ENCODE measurements around the gene SRXN1. TPM values are rescaled to one million over a fixed set of nuclear protein-coding genes. Genes with fewer than 3 reads are reported as not detected.

Gene SRXN1
- total and polyA plus RNA-seq, 12 donors = 11.9 to 42.0 (median 30.9) TPM

DNA sequence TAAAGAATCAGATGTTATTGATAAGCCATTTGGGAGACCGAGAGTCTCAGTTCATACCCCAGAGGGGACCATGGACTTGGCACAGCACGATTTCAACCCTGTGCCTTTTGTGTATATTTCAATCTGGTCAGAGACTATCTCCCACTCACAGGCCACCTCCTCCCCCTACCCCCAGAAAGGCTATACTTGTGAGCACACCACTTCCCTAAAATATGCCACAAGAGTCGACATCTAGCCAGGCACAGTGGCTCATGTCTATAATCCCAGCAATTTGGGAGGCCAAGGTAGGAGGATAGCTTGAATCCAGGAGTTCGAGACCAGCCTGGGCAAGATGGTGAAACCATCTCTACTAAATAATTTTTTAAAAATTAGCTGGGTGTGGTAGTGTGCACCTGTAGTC is 29.3 kb downstream of the SRXN1 start:
- H3K9me3 ChIP-seq = peaks cover 0 to 10% (median 0%) of the 10 kb centered on the region in 11 donors
- no peaks in the 10 kb centered on the region for H3K36me3 ChIP-seq
- DNase-seq = no peak
- TF ChIP-seq, protein P1, sequence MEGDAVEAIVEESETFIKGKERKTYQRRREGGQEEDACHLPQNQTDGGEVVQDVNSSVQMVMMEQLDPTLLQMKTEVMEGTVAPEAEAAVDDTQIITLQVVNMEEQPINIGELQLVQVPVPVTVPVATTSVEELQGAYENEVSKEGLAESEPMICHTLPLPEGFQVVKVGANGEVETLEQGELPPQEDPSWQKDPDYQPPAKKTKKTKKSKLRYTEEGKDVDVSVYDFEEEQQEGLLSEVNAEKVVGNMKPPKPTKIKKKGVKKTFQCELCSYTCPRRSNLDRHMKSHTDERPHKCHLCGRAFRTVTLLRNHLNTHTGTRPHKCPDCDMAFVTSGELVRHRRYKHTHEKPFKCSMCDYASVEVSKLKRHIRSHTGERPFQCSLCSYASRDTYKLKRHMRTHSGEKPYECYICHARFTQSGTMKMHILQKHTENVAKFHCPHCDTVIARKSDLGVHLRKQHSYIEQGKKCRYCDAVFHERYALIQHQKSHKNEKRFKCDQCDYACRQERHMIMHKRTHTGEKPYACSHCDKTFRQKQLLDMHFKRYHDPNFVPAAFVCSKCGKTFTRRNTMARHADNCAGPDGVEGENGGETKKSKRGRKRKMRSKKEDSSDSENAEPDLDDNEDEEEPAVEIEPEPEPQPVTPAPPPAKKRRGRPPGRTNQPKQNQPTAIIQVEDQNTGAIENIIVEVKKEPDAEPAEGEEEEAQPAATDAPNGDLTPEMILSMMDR (IDR thresholded peaks at IDR 0.05) = no peak
- WGBS, 2 donors = 75% methylated on average over 4 of the region's 4 CpGs
- no peak for ATAC-seq
- H3K4me3 ChIP-seq = no peak overlapping the region
- no peaks in the 10 kb centered on the region for H3K27me3 ChIP-seq
- intact Hi-C loops (cut with DNase I) = no loop called here
- no peak overlapping the region for H3K27ac ChIP-seq
- H3K4me1 ChIP-seq = peaks cover 0 to 12% (median 4%) of the 10 kb centered on the region in 9 donors

DNA sequence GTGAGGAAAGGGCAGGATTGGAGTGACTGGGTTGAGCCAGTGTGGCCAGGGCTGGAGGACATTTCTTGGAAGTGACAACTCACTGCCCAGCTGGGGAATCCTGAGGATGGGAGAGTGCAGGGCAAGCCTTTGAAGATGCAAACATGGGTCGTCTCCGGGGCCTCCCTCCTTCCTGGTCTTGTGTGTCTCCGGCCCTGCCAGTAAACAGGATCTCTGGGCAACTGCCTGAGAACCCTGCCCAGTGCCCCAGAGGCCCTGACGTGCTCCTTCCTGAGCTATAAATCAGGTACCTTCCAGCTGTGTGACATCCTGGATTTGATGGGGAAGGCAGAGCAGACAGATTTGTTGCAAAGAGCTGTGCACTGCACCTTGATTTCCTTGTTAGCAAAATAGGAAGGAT is 30.0 kb downstream of the SRXN1 start:
- ATAC-seq (no peak), DNase-seq (no peak)
- Histone ChIP-seq H3K27me3 (no peaks in the 10 kb centered on the region), H3K9me3 (peaks cover 0 to 16% (median 2%) of the 10 kb centered on the region in 11 donors), H3K4me3 (no peak overlapping the region), H3K4me1 (peaks cover 0 to 12% (median 4%) of the 10 kb centered on the region in 9 donors), H3K27ac (no peak overlapping the region), H3K36me3 (no peaks in the 10 kb centered on the region)
- intact Hi-C loops (cut with DNase I) = no loop called here
- WGBS, 2 donors = 36 to 54% methylated on average over 4 of the region's 4 CpGs
- TF ChIP-seq, protein P1 (IDR thresholded peaks at IDR 0.05) = no peak

DNA sequence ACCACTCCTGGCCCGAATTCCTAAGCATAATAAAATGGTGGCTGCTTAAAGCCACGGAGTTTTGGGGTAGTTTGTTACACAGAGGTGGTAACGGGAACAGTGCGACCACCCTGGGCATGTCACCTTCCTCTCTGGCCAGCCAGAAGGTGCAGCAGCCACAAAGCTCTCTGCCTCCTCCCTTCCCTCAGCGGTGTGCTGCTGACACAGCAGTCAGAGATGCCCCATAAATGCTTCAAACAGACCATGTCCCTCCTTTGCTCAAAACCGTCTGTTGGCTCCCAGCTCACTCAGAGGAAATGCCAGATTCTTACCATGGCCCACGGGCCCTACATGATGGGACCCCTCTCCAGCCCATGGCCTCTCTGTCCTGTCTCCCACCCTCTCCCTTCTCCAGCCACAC is 30.8 kb downstream of the SRXN1 start:
- ATAC-seq = no peak
- TF ChIP-seq, protein P1 (IDR thresholded peaks at IDR 0.05) = no peak
- 88 to 93% methylated on average over 7 of the region's 7 CpGs for WGBS, 2 donors
- Histone ChIP-seq H3K4me3 (no peak overlapping the region), H3K27ac (no peak overlapping the region), H3K27me3 (no peaks in the 10 kb centered on the region), H3K36me3 (no peaks in the 10 kb centered on the region), H3K4me1 (peaks cover 0 to 12% (median 4%) of the 10 kb centered on the region in 9 donors), H3K9me3 (peaks cover 0 to 20% (median 4%) of the 10 kb centered on the region in 11 donors)
- no peak for DNase-seq
- intact Hi-C loops (cut with DNase I) = no loop called here

DNA sequence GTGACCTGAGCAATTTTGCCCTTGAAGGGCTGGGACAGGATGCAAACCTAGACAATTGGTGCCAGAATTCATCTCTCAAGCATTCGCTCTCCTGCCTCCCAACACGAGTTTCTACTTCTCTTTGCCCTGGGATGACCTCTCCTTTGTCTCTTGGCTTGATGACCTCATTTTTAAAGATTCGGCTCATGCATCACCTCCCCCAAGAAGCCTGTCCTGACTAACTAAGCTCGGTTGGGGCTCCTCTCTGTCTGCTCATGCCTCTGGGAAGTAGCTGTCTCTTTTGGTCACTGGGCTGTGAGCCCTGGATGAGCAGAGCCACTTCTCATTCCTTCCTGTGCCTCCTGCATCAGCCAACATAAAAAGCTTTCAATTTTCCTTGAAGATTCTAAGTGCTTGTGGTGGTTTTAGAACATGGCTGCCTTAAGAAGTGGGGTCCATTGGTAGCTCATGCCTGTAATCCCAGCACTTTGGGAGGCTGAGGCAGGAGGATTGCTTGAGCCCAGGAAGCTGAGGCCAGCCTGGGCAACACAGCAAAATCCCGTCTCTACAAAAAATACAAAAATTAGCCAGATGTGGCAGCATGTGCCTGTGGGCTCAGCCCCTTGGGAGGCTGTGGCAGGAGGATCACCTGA is 31.8 kb downstream of the SRXN1 start:
- peaks cover 0 to 12% (median 4%) of the 10 kb centered on the region in 9 donors for H3K4me1 ChIP-seq
- no peaks in the 10 kb centered on the region for H3K27me3 ChIP-seq
- ATAC-seq (no peak), DNase-seq (no peak)
- intact Hi-C loops (cut with DNase I) = no loop called here
- TF ChIP-seq, protein P1 (IDR thresholded peaks at IDR 0.05) = no peak
- no peaks in the 10 kb centered on the region for H3K36me3 ChIP-seq
- no peak overlapping the region for H3K4me3 ChIP-seq
- peaks cover 0 to 20% (median 4%) of the 10 kb centered on the region in 11 donors for H3K9me3 ChIP-seq
- WGBS, 2 donors = 46 to 51% methylated on average over 5 of the region's 5 CpGs
- no peak overlapping the region for H3K27ac ChIP-seq

Measured in heart right ventricle (tissue), 16 donors.